B cell (primary cell): Measurements from ENCODE around the gene NT5C1B. TPM values are rescaled to one million over a fixed set of nuclear protein-coding genes. Genes with fewer than 3 reads are reported as not detected.

Source experiments
- ATAC-seq: fragments of 200-7000 bp; cut with Tn5 transposase; one replicate; pipeline ENCODE4 v1.10.0; 2021; ENCODE audit warnings: low read depth, mild to moderate bottlenecking, moderate number of reproducible peaks, moderate library complexity
- CTCF ChIA-PET: fragments of 350-600 bp; sonication (Branson Sonifier 250); formaldehyde crosslinking; loops from one replicate; lab custom pipeline; 2021; ENCODE audit warnings: antibody characterized with exemption, inconsistent platforms; lab: Charles Lee
- POLR2A ChIA-PET: fragments of 350-600 bp; sonication (Branson Sonifier 250); formaldehyde crosslinking; loops from one replicate; lab custom pipeline; 2021; ENCODE audit warnings: antibody characterized with exemption; lab: Charles Lee
- DNase-seq: peaks from one replicate; pipeline ENCODE4 v3.0.0; 2013
- H2AFZ ChIP-seq: 2 replicates; pipeline ENCODE4 v1.6.1; 2012; ENCODE audit warnings: mild to moderate bottlenecking, low read depth, low read length; ENCODE audit not compliant: insufficient read depth, poor library complexity, severe bottlenecking
- H3K27ac ChIP-seq, 2 donors: 1 replicate in 1 of 2; 2 replicates in 1 of 2; pipeline ENCODE4 v1.5.1; 2012 to 2013; ENCODE audit warnings: low read length in 2 of 2, mild to moderate bottlenecking in 2 of 2, moderate library complexity in 1 of 2
- H3K27me3 ChIP-seq, 4 experiments: fragments of 200-600 bp in 1 of 4; sonication (generic) in 1 of 4; replicated peaks in 1 of 4; 1 replicate in 2 of 4; 2 replicates in 2 of 4; pipeline versions ENCODE4 v1.6.1 to v1.7.0; 2013 to 2016; ENCODE audit warnings: low read length in 3 of 4, mild to moderate bottlenecking in 2 of 4, mixed read lengths in 1 of 4, moderate library complexity in 1 of 4; ENCODE audit not compliant: insufficient read depth in 4 of 4, control insufficient read depth in 3 of 4; ENCODE audit errors: control extremely low read depth in 1 of 4
- H3K36me3 ChIP-seq, 2 experiments: replicated peaks in 1 of 2; 1 replicate in 1 of 2; 2 replicates in 1 of 2; pipeline versions ENCODE4 v1.6.1 to v1.7.1; 2013; ENCODE audit warnings: low read length in 1 of 2; ENCODE audit not compliant: insufficient read depth in 2 of 2, control insufficient read depth in 1 of 2; ENCODE audit errors: control extremely low read depth in 1 of 2, extremely low read depth in 1 of 2
- H3K4me1 ChIP-seq, 2 donors: fragments of 200-600 bp in 1 of 2; sonication (generic) in 1 of 2; 1 replicate in 1 of 2; 2 replicates in 1 of 2; pipeline versions ENCODE4 v1.5.1 to v1.6.1; 2013 to 2017; ENCODE audit warnings: low read length in 2 of 2; ENCODE audit not compliant: control insufficient read depth in 2 of 2, insufficient read depth in 2 of 2
- H3K4me2 ChIP-seq: replicated peaks from 2 replicates; pipeline ENCODE3; 2012; ENCODE audit warnings: mild to moderate bottlenecking, low read depth, low read length; ENCODE audit not compliant: poor library complexity, severe bottlenecking
- H3K4me3 ChIP-seq, 5 experiments: fragments of 200-600 bp in 1 of 5; sonication (generic) in 1 of 5; 1 replicate in 3 of 5; 2 replicates in 2 of 5; pipeline versions ENCODE4 v1.5.1 to v1.7.0; 2011 to 2016; ENCODE audit warnings: low read length in 4 of 5, mild to moderate bottlenecking in 4 of 5, low read depth in 2 of 5, control low read depth in 1 of 5, moderate library complexity in 1 of 5; ENCODE audit not compliant: insufficient read depth in 1 of 5; ENCODE audit errors: control extremely low read depth in 1 of 5, extremely low read depth in 1 of 5
- H3K79me2 ChIP-seq: fragments of 200-600 bp; sonication (generic); one replicate; pipeline ENCODE4 v1.6.0; 2016; ENCODE audit warnings: low read length; ENCODE audit not compliant: control insufficient read depth, insufficient read depth
- H3K9ac ChIP-seq: fragments of 200-600 bp; sonication (generic); 2 replicates; pipeline ENCODE4 v1.6.1; 2017; ENCODE audit warnings: mild to moderate bottlenecking, low read length, moderate library complexity
- H3K9me3 ChIP-seq, 3 donors: one replicate each; pipeline versions ENCODE4 v1.6.1 to v1.7.1; 2013; ENCODE audit warnings: low read length in 2 of 3; ENCODE audit not compliant: control insufficient read depth in 2 of 3, insufficient read depth in 1 of 3; ENCODE audit errors: control extremely low read depth in 1 of 3
- H4K20me1 ChIP-seq: 2 replicates; pipeline ENCODE4 v1.6.0; 2012; ENCODE audit warnings: mild to moderate bottlenecking, low read length; ENCODE audit not compliant: insufficient read depth, control insufficient read depth, poor library complexity, severe bottlenecking
- H3K27ac Mint-ChIP-seq: one replicate; pipeline ENCODE4 v1.8.0; 2021; ENCODE audit warnings: mixed read lengths
- H3K27me3 Mint-ChIP-seq: one replicate; pipeline ENCODE4 v1.8.0; 2021; ENCODE audit warnings: mixed read lengths
- H3K4me1 Mint-ChIP-seq: one replicate; pipeline ENCODE4 v1.8.0; 2021; ENCODE audit warnings: mixed read lengths
- H3K4me3 Mint-ChIP-seq: one replicate; pipeline ENCODE4 v1.8.0; 2021; ENCODE audit warnings: mixed read lengths
- H3K9me3 Mint-ChIP-seq: one replicate; pipeline ENCODE4 v1.8.0; 2022; ENCODE audit warnings: mixed read lengths; ENCODE audit not compliant: insufficient read depth
- EZH2 ChIP-seq: IDR thresholded peaks from 2 replicates; pipeline ENCODE4 v1.6.1; 2012; ENCODE audit warnings: borderline replicate concordance, low read depth, mild to moderate bottlenecking, moderate library complexity, low read length; ENCODE audit not compliant: insufficient read depth, poor library complexity, severe bottlenecking
- WGBS: methylation state at CpG from one replicate; pipeline ENCODE4 v1.1.5; 2013; ENCODE audit warnings: missing lambda C conversion rate; ENCODE audit not compliant: insufficient coverage; 5-methylcytosine and 5-hydroxymethylcytosine counted together
- intact Hi-C: fragments of 100-400 bp; cut with micrococcal nuclease; formaldehyde crosslinking; loops from one replicate; pipeline ENCODE4 v1.10.0; 2022
- polyA plus RNA-seq: library from polyadenylated mRNA; depleted of rRNA; stranded (reverse); fragments of >200 nt; gene quantifications from 2 replicates; pipeline ENCODE4 v1.2.3, GENCODE V29; 2012
- total RNA-seq, 2 donors: library from RNA; stranded (reverse); fragments of 120-200 nt in 1 of 2; gene quantifications; 1 replicate in 1 of 2; 2 replicates in 1 of 2; pipeline versions ENCODE4 v1.2.3 to v1.2.4, GENCODE V29; 2013 to 2022
- TF ChIP-seq, protein P1 (sequence below): fragments of 200-600 bp; IDR thresholded peaks from one replicate; pipeline ENCODE4 v1.8.0; 2022; ENCODE audit warnings: antibody characterized with exemption, mild to moderate bottlenecking

The NT5C1B gene
- total and polyA plus RNA-seq, 2 donors (not counting 1 experiment from before 2014, with no cell fraction given) = not detected

GRCh38 chr2:18584608-18584954, 4.8 kb downstream of the NT5C1B start:
- no peak overlapping the region for H3K4me3 Mint-ChIP-seq
- ATAC-seq (no peak), DNase-seq (no peak)
- no peaks in the 10 kb centered on the region for H3K9me3 Mint-ChIP-seq
- Histone ChIP-seq H2AFZ (no peak overlapping the region), H3K4me3 (no peak overlapping the region), H3K79me2 (no peaks in the 10 kb centered on the region), H3K27me3 (no peaks in the 10 kb centered on the region), H3K4me1 (no peaks in the 10 kb centered on the region), H3K36me3 (no peaks in the 10 kb centered on the region), H3K9me3 (peaks cover 0 to 12% (median 1%) of the 10 kb centered on the region in 3 donors), H3K27ac (no peak overlapping the region), H3K4me2 (no peak overlapping the region), H4K20me1 (no peaks in the 10 kb centered on the region), H3K9ac (no peak overlapping the region)
- WGBS = 92% methylated on average over 32 of the region's 32 CpGs
- TF ChIP-seq, protein P1, sequence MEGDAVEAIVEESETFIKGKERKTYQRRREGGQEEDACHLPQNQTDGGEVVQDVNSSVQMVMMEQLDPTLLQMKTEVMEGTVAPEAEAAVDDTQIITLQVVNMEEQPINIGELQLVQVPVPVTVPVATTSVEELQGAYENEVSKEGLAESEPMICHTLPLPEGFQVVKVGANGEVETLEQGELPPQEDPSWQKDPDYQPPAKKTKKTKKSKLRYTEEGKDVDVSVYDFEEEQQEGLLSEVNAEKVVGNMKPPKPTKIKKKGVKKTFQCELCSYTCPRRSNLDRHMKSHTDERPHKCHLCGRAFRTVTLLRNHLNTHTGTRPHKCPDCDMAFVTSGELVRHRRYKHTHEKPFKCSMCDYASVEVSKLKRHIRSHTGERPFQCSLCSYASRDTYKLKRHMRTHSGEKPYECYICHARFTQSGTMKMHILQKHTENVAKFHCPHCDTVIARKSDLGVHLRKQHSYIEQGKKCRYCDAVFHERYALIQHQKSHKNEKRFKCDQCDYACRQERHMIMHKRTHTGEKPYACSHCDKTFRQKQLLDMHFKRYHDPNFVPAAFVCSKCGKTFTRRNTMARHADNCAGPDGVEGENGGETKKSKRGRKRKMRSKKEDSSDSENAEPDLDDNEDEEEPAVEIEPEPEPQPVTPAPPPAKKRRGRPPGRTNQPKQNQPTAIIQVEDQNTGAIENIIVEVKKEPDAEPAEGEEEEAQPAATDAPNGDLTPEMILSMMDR = no peak
- TF ChIP-seq EZH2 = no peak
- intact Hi-C loops = no loop called here
- H3K27me3 Mint-ChIP-seq = no peaks in the 10 kb centered on the region
- no peaks in the 10 kb centered on the region for H3K4me1 Mint-ChIP-seq
- H3K27ac Mint-ChIP-seq = no peak overlapping the region
- POLR2A ChIA-PET = no interaction called here
- CTCF ChIA-PET = no interaction called here

DNA sequence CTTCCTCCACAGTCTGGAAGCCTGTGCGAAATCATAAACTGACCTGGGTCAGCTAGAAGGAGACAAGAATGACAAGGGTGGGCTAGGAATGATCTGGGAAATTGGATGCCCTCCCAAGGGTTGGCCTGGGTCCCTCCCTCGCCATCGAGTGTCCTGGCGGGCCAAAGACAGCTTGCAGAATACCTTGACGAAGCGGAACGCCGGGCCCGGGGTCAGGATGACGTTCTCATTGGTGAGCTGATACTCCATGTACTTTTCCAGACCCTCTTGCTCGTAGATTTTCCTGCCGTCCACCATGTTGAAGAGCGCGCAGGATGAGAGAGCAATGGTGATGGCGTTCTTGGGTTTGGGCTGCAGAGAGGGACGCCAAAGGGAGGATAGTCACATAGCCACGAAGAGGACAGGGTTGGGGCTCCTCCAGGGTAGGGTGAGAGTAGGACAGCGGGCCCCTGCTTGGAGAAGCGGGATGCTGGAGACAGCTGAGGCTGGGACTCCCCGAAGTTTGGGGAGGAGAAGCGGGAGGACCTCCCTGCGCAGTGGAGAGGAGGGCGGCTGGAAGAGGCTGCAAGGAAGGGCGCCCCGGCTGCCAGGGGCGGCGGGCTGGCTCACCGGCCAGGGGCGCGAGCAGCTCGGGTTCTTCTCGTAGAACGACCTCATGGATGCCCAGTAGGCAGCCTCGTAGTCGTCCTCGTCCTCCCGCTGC, 5.3 kb downstream of the NT5C1B start:
- CTCF ChIA-PET = no interaction called here
- intact Hi-C loops = no loop called here

More for the DNA sequence above, 5.3 kb downstream of the NT5C1B start:
- no peaks in the 10 kb centered on the region for H3K9me3 Mint-ChIP-seq
- no peaks in the 10 kb centered on the region for H3K4me1 Mint-ChIP-seq
- WGBS = 90% methylated on average over 37 of the region's 37 CpGs
- H3K4me3 Mint-ChIP-seq = no peak overlapping the region
- Histone ChIP-seq H3K4me1 (no peaks in the 10 kb centered on the region), H3K4me3 (no peak overlapping the region), H3K27ac (no peak overlapping the region), H3K9ac (no peak overlapping the region), H3K4me2 (no peak overlapping the region), H4K20me1 (no peaks in the 10 kb centered on the region), H3K9me3 (peaks cover 0 to 12% (median 1%) of the 10 kb centered on the region in 3 donors), H3K79me2 (no peaks in the 10 kb centered on the region), H2AFZ (no peak overlapping the region), H3K36me3 (no peaks in the 10 kb centered on the region), H3K27me3 (no peaks in the 10 kb centered on the region)
- H3K27me3 Mint-ChIP-seq = no peaks in the 10 kb centered on the region
- no peak overlapping the region for H3K27ac Mint-ChIP-seq
- ATAC-seq (no peak), DNase-seq (no peak)
- no peak for TF ChIP-seq EZH2
- TF ChIP-seq, protein P1 = no peak
- POLR2A ChIA-PET = no interaction called here
